SU-DHL-6 (cell line): Measurements from ENCODE around the gene LHX3.

Source experiments
- H2AFZ ChIP-seq: fragments of 200-600 bp; sonication (generic); 2 replicates; pipeline ENCODE4 v1.6.1; 2014; ENCODE audit warnings: low read depth, mild to moderate bottlenecking, moderate library complexity, mixed read lengths, antibody characterized with exemption, low read length; ENCODE audit not compliant: severe bottlenecking
- H3F3A ChIP-seq: fragments of 200-600 bp; shearing (Covaris generic); 2 replicates; pipeline ENCODE4 v1.6.0; 2016; ENCODE audit warnings: antibody characterized with exemption, mild to moderate bottlenecking; ENCODE audit not compliant: insufficient read depth
- H3K27ac ChIP-seq: fragments of 200-600 bp; sonication (generic); 2 replicates; pipeline ENCODE4 v1.5.1; 2016; ENCODE audit warnings: low read depth, mild to moderate bottlenecking, low read length, moderate library complexity, mixed read lengths
- H3K27me3 ChIP-seq: fragments of 200-600 bp; sonication (generic), shearing (Covaris generic); 2 replicates; pipeline ENCODE4 v1.6.0; 2014; ENCODE audit warnings: mild to moderate bottlenecking, low read length
- H3K36me3 ChIP-seq: fragments of 200-600 bp; sonication (generic); 2 replicates; pipeline ENCODE4 v1.6.1; 2014; ENCODE audit warnings: mild to moderate bottlenecking, low read length, mixed read lengths
- H3K4me2 ChIP-seq: fragments of 300-600, 200-600 bp; shearing (Covaris generic), sonication (generic); 2 replicates; pipeline ENCODE4 v1.6.0; 2014; ENCODE audit warnings: low read length, low read depth, mild to moderate bottlenecking; ENCODE audit not compliant: poor library complexity, severe bottlenecking
- H3K4me3 ChIP-seq: fragments of 200-600 bp; sonication (generic); 2 replicates; pipeline ENCODE4 v1.5.1; 2014; ENCODE audit warnings: antibody characterized with exemption, low read length, mild to moderate bottlenecking, mixed read lengths; ENCODE audit not compliant: insufficient read depth, poor library complexity, severe bottlenecking
- H3K79me2 ChIP-seq: fragments of 200-600 bp; sonication (generic); 2 replicates; pipeline ENCODE4 v1.6.1; 2014; ENCODE audit warnings: mild to moderate bottlenecking, low read length, moderate library complexity; ENCODE audit not compliant: insufficient read depth
- H3K9ac ChIP-seq: fragments of 200-600 bp; sonication (generic); 2 replicates; pipeline ENCODE4 v1.7.0; 2014; ENCODE audit warnings: mild to moderate bottlenecking, low read length
- H3K9me2 ChIP-seq: fragments of 200-600 bp; sonication (generic); replicated peaks from 2 replicates; pipeline ENCODE4 v1.6.1; 2014; ENCODE audit warnings: low read length; ENCODE audit not compliant: insufficient read depth
- H3K9me3 ChIP-seq: fragments of 200-600 bp; sonication (generic); 2 replicates; pipeline ENCODE4 v1.6.1; 2014; ENCODE audit warnings: low read length, mixed read lengths; ENCODE audit not compliant: insufficient read depth
- H4K20me1 ChIP-seq: fragments of 200-600 bp; sonication (generic); 2 replicates; pipeline ENCODE4 v1.6.1; 2014; ENCODE audit warnings: low read depth, mild to moderate bottlenecking, antibody characterized with exemption, low read length, moderate library complexity, mixed read lengths
- EZH2phosphoT487 ChIP-seq: fragments of 200-600 bp; sonication (generic), shearing (Covaris generic); conservative IDR thresholded peaks from 2 replicates; pipeline ENCODE4 v1.6.1; 2018; ENCODE audit warnings: mild to moderate bottlenecking, antibody characterized with exemption, low read length, moderate library complexity, mixed read lengths
- TF ChIP-seq, protein P1 (sequence below): fragments of 200-600 bp; sonication (generic); IDR thresholded peaks from one replicate; pipeline ENCODE4 v1.5.1; 2017; ENCODE audit warnings: antibody characterized with exemption, mild to moderate bottlenecking, low read length, moderate library complexity; ENCODE audit not compliant: insufficient read depth, poor library complexity, severe bottlenecking

LHX3 gene

DNA sequence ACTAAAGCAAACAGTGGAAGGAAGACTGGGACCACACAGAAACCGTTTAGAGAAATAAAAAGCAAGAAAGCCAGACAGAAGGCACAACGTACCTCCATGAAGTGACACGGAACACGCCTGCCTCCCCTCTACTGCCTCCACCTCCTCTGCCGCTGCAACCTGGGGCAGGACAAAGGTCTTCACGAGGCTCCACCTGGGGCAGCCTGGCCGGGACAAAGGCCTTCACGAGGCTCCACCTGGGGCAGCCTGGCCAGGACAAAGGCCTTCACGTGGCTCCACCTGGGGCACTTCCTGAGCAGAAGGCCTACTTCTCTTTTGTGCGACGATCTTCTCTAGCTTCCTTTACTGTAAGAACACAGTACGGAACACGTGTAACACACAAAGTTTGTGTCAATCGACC, 28.9 kb upstream of the LHX3 start:
- Histone ChIP-seq H3K4me2 (no peak overlapping the region), H3K4me3 (no peak overlapping the region), H3K79me2 (peaks cover 83% of the 10 kb centered on the region), H3K27ac (no peak overlapping the region), H4K20me1 (no peaks in the 10 kb centered on the region), H2AFZ (no peak overlapping the region), H3K9me2 (no peaks in the 10 kb centered on the region), H3K36me3 (no peaks in the 10 kb centered on the region), H3K27me3 (no peaks in the 10 kb centered on the region), H3K9ac (no peak overlapping the region), H3K9me3 (no peaks in the 10 kb centered on the region), H3F3A (no peaks in the 10 kb centered on the region)
- no peak for TF ChIP-seq EZH2phosphoT487
- TF ChIP-seq, protein P1, sequence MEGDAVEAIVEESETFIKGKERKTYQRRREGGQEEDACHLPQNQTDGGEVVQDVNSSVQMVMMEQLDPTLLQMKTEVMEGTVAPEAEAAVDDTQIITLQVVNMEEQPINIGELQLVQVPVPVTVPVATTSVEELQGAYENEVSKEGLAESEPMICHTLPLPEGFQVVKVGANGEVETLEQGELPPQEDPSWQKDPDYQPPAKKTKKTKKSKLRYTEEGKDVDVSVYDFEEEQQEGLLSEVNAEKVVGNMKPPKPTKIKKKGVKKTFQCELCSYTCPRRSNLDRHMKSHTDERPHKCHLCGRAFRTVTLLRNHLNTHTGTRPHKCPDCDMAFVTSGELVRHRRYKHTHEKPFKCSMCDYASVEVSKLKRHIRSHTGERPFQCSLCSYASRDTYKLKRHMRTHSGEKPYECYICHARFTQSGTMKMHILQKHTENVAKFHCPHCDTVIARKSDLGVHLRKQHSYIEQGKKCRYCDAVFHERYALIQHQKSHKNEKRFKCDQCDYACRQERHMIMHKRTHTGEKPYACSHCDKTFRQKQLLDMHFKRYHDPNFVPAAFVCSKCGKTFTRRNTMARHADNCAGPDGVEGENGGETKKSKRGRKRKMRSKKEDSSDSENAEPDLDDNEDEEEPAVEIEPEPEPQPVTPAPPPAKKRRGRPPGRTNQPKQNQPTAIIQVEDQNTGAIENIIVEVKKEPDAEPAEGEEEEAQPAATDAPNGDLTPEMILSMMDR: no peak

DNA sequence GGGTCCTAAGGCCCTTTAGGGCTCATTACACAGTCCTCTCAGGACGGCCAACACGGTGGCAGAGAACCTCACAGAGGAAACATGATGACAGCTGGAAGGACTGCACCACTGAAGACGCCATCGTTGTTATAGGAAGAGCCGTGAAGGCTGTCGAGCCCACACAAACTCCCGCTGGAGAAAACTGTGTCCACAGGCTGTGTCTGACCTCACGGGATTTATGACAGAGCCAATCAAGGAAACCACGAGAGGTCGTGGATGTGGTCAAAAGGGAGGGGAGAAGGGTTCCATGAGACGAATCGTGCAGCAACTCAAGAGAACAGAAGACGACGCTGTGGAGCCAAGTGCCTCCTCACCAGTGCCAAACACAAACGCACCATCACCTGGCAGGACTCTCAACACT, 28.5 kb upstream of the LHX3 start:
- no peak overlapping the region for H3K4me3 ChIP-seq
- no peak overlapping the region for H2AFZ ChIP-seq
- H3F3A ChIP-seq: no peaks in the 10 kb centered on the region
- TF ChIP-seq, protein P1: no peak
- no peak for TF ChIP-seq EZH2phosphoT487
- no peaks in the 10 kb centered on the region for H4K20me1 ChIP-seq
- H3K9me2 ChIP-seq: no peaks in the 10 kb centered on the region
- no peak overlapping the region for H3K9ac ChIP-seq
- H3K27me3 ChIP-seq: no peaks in the 10 kb centered on the region
- H3K9me3 ChIP-seq: no peaks in the 10 kb centered on the region
- H3K4me2 ChIP-seq: no peak overlapping the region
- no peak overlapping the region for H3K27ac ChIP-seq
- peaks cover 83% of the 10 kb centered on the region for H3K79me2 ChIP-seq
- H3K36me3 ChIP-seq: no peaks in the 10 kb centered on the region

DNA sequence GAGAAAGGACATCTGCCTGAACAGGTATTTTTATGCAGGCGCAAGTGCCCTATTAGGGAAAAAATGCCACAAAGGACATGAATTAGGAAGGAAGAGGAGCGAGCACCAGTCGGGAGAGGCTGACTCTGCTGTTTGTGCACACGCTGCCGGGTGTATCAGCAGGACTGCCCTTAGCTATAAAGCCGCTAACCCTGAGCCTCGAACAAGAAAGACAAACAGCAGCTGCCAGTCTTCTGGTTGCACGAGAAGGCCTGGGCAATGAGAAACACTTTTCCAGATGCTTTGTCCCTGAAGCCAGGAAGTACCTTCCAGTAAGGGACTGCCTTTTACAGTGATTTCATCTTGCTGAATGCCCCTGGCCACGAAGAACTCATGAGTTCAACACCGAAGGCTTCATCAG, 28.0 kb upstream of the LHX3 start:
- no peak overlapping the region for H3K4me3 ChIP-seq
- H3K27ac ChIP-seq: no peak overlapping the region
- peaks cover 83% of the 10 kb centered on the region for H3K79me2 ChIP-seq
- no peak for TF ChIP-seq EZH2phosphoT487
- TF ChIP-seq, protein P1: no peak
- H3K27me3 ChIP-seq: no peaks in the 10 kb centered on the region
- H3K9ac ChIP-seq: no peak overlapping the region
- no peak overlapping the region for H3K4me2 ChIP-seq
- H4K20me1 ChIP-seq: no peaks in the 10 kb centered on the region
- no peaks in the 10 kb centered on the region for H3K9me2 ChIP-seq
- no peaks in the 10 kb centered on the region for H3K36me3 ChIP-seq
- no peaks in the 10 kb centered on the region for H3F3A ChIP-seq
- no peaks in the 10 kb centered on the region for H3K9me3 ChIP-seq
- no peak overlapping the region for H2AFZ ChIP-seq
